Measurements from ENCODE around the gene GFPT1.
"Not testable (repeated sequence)": the region's sequence is repeated elsewhere in the genome, so short reads cannot be mapped to it uniquely, and the experiment has no call there.

GFPT1 gene

DNA sequence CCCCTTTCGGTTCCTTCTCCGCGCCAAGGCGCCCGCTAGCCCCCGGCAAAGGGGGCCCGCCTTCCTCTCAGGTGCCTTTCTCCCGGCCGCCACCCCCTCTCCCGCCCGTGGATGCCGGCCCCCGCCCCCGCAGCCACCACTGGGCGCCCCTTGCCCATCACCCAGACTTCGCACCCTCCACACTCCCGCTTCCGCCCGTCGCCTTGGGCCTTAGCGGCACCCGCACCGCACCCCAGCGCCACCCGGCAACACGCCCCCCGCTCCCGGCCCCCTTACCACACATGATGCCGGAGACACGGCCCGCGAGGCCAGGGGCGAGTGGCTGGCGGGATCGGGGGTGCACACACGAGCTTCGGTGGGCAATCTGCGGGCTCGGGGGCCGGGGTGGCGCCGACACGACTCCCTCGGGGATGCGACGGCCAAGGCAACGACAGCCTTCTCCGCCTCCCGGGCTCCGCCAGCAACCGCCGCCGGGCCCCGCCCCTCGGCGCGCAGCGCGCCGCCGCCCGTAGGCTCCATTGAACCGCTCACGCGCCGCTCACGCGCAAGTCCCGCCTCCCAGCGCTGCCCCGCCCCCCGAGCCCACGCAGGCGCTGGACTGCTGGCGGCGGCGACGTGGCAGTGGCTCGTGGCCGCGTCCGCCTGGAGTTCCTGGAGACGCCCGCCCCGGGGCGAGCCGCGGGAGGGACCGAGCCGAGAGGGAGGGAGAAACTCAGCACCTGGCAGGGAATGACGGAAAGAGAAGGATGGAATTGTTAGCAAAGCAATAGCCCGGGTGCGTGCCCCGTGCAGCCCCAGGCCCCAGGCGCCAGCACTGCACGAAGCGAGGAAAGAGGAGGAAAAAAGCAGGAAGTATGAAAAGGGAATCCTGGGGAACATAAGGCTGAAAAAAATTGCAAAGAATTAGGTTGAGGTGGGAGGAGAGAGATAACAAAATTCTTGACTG is at the start of gene GFPT1:
TSS of gene GFPT1 (minus strand) at position 439 of the 946 bp plus-strand sequence. CDS start at position 283, 156 bp downstream.
- no peak for FAIRE-seq

DNA sequence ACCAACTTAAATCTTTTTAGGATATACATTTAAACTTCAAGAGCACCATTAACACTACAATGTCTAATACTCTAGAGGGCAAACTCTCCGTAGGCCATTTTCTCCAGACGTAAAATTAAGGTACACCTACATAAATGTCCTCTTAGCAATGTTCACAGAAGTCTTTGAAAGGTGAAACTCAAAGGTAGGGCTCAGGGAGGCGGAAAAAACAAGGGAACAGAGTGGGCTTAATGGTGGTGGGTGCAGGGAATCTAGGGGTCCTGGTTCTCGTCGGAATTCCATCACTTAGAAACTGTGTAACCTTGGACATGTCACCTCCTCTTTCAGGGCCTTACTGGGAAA is 49.5 kb upstream of the GFPT1 start:
- FAIRE-seq, result no peak

DNA sequence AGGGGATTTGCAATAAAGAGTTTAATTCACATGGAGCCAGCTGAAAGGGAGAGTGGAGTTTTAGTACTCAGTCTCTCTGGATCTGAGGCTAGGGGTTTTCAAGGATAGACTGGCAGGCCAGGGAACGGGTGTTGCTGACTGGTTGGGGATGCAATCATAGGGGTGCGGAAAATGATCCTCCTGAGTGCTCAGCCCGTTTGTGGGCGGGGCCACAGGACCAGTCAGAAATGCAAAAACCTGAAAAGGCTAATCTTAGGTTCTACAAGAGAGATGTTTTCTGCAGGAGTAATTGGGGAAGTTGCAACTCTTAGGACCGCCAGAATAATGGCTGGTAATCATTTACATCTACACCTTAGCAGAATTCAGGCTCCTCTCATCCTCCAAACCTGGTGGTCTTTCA is 47.7 kb upstream of the GFPT1 start:
- FAIRE-seq, result no peak

DNA sequence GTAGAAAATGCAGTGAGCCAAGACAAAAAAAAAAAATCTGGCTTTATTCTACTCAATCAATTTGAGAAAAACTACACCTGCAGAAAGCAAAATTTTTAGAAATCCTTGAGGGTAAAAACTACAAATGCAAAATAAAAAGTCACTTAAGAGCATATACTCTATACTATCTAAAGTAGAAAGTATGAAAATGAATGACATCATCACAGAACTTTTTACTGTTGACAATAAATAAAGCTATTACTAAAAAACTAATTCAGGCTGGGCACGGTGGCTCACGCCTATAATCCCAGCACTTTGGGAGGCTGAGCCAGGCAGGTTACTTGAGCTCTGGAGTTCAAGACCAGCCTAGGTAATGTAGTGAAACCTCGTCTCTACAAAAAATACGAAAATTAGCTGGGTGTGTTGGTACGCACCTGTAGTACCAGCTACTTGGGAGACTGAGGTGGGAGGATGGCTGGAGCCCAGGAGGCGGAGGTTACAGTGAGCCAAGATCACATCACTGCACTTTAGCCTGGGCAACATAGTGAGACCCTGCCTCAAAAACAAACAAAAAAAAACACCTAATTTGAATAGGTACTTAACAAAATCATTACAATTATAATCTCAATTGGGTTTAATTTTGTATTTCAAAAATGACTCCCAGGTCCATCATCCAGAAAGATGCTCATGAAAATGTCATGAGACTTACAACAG is 42.6 kb upstream of the GFPT1 start:
- no peak for FAIRE-seq

DNA sequence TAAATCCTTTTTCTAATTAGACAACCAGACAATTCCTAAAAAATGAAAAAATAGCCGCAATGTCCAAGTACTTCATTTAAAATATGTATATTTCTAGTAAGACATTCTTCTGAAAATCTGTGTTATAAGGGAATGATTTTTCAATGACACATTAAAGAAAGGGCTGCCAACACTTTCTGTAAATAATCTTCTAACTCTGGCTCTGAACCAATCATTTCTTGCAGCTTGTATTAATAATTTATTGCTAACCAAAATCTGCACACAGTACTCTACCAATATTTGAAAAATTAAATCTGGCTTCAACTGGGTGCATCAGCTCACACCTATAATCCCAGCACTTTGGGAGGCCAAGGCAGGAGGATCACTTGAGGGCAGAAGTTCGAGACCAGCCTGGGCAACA is 42.0 kb upstream of the GFPT1 start:
- no peak for FAIRE-seq

DNA sequence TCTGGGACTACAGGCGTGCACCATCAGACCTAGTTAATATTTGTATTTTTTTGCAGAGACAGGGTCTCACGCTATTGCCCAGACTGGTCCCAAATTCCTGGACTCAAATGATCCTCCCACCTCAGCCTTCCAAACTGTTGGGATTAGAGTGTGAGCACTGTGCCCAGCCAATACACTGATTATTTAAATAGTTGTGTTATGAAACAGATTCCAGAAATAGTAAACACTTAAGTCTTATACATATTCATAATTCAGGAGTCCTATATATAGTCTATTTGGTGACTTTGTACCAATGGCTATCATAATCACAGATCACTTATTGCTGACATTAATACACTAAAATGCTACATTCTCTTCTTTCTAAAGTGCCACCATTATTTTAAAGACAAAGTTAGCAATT is 37.4 kb upstream of the GFPT1 start:
- no peak for FAIRE-seq

DNA sequence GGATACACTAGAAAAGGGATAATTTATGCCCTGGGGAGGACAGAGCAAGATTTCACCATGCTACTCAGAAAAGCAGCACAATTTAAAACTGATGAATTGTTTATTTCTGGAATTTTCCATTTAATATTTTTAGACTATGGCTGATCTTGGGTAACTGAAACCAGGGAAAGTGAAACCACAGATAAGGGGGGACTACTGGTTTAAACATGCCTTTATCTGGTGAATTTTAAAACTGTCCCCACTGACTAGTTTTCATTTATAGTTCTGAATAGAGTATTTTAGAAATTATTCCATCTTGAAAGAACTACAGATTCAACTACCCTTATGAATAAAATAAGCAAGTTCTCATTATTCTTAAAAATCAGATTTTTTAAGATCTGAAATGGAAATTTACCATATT is 35.2 kb upstream of the GFPT1 start:
- FAIRE-seq, result peak; percentile 73

DNA sequence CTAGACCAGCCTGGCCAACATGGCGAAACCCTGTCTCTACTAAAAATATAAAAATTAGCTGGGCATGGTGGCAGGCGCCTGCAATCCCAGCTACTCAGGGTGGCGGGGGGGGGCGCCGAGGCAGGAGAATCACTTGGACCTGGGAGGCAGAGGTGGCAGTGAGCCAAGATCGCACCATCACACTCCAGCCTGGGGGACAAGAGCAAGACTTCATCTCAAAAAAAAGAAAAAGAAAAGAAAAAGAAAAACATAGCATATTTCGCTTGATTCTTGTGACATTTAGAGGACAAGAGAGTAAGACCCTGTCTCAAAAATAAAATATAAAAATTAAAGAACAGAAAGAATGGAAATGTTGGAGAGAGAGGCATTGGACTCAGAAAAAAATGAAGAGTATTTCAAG is 32.1 kb upstream of the GFPT1 start:
- not testable (repeated sequence) for FAIRE-seq

DNA sequence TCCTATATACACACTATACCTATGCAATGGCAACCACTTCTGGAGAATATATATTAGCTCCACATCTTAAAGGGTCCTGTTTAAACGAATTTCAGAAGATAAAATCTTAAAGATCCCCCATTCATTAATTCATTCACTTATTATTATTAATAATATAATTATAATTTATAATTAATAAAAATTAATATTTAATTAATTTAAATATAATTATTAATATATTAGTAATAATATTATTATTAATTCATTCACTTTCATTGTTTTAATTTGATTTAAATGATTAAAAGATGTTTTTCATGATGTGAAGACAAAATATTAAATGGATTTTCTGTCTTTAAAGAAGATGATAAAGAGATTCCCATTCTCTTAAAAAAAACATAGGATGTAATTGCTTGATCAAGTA is 29.1 kb upstream of the GFPT1 start:
- FAIRE-seq, result peak; percentile 97

DNA sequence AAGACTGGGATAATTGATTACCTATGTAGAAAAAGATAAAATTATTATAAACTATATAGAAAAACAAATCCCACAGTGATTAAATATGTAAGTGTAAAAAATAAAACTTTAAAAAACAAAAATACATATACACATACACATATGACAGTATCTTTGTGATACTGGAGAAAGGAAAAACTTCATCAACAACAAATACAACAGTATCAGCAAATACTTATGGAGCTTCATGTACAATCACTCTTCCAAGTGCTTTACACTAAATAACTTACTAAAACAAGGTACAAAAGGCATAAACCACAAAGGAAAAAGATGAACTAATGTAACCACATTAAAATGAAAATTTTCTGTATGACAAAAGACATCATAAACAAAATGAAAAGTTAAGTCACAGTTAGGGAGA is 24.1 kb upstream of the GFPT1 start:
- no peak for FAIRE-seq

DNA sequence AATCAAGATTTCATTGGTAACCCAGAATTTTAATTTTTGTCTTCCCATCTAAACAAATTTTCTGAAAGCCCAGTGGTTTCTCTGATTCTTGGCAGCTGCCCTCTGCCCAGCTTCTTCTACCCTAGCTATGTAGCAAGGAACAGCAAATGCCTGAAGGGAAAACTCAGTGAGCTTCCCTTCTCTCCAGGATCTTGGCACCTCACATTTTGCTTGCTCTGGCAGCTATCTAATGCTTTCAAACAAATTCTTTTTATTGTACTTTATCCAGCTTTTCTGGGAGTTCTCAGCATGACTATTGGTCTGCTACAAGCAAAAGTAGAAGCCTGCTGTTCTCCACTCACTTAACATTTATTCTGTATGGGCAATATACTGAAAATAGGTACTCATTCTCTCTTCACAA is 18.3 kb upstream of the GFPT1 start:
- FAIRE-seq, result no peak

DNA sequence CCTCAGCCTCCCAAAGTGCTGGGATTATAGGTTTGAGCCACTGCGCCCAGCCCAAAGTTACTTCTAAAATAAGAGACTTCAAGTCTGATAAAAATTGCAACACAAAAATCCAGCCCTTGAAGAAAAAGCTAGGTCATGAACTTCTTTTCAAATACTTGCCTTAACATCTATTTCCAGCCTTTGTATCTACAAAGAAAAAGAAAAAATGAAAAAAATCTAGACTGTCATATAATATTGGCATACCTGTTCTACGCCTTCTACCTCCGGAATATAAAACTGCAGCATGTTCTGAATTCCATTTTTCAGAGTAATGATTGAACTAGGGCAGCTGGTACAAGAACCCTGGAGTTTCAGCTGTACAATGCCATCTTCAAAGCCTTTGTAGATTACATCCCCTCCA is 13.1 kb upstream of the GFPT1 start:
- no peak for FAIRE-seq

DNA sequence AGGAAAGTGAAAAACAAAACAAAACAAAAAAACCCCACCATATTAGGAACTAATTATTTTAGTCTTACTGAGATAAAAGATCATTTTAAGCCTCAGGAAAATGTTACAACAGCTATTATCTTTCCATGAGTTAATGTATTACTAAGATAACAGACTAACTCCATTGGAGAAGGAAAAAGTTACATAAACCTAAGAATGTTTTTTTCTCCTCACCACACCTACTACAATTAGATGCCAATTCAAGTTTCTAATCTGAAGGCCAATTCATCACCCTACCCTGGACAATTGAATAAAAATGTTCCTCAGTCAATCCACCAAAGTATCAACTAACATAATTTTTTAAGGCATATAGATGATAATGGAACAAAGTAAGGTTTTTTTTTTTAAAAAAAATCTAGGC is 10.2 kb upstream of the GFPT1 start:
- FAIRE-seq, result no peak

DNA sequence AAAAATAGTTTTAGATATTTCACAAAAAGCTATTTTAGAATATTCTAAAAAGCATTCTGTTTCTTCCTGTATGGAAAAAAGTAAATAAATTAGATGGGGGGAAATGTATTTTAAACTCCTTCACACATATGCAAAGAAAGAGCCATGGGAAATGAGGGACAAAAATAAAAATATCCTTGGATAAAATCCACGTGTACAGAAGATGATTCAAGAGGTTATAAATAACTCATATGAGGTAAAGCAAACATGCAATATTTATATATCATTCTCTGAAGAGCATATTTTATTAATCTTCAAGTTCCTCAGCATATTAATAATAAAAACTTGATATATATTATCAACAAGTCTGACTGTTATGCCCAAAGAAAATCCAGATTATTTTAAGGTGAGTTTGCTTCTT is 8.8 kb upstream of the GFPT1 start:
- no peak for FAIRE-seq

DNA sequence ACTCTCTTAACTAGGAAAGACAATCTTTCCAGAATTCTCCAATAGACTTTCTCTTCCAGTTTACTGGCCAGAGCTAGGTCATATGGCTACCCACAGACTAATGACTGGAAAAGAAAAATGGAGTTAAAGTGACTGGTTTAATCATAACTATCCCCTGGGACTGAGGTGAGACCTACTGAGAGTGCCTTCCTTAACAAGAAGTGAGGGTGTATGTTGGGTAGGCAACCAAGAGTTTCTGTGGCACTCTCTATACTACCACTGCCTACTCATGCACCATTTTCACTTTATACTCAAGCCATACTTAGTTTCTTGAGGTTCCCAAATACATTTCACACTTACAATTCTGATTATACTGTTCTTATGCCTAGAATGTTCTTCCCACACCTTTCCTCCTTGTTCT is 6.9 kb upstream of the GFPT1 start:
- FAIRE-seq, result no peak

DNA sequence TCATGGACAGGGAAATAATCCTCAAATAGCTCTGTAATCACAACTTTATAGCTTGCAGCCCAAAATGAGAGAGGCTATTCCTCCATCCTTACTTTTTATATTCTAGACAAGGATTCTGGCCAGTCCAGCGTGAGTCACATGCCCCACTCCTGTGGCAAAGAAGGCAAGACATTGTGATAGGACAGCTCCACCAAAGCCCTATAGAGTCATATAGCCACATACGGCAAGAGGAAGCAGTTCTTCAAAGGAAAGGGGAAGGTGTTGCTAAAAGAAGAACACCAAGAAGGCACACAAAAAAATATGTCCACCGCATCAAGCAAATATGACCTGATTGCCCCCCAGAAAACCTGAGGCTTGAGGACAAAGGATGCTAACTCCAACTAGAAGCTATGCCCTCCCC is 3.4 kb upstream of the GFPT1 start:
- no peak for FAIRE-seq

DNA sequence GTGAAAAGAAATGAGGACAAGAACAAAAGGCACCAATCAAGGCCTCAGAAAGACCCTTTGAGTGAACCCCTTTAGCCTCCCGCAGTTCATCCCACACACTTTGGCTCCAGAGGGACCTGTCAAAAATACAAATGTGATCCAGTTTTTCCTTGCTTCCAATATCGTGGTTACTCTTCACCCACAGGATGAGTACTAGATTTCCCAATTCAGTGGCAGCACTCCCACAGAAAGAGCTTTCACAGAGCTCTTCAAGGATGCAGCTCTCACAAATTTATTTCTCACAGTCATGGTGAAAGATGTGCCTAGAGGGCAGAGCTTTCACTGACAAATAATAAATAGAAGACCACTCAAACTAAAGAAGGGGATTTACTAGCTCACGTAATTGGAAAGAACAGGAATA is 3.0 kb upstream of the GFPT1 start:
- no peak for FAIRE-seq

DNA sequence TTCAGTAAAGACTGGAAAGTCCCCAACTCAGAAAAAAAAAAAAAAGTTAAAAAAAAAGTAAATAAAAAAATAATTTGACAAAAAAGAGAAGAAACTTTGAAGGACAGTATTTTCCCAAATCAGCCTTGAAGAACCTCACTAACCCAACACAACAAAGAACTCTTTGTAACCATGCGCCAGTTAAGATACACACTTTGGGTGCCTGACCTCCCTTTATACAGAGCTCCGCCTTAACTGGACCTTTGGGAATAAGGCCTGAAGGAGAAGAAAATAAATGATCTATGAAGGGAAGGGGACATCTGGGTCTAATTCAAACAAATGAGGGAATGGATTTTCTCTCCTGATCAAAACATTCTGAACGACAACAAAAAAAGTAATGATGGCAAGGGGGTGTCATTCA is 2.2 kb upstream of the GFPT1 start:
- no peak for FAIRE-seq

DNA sequence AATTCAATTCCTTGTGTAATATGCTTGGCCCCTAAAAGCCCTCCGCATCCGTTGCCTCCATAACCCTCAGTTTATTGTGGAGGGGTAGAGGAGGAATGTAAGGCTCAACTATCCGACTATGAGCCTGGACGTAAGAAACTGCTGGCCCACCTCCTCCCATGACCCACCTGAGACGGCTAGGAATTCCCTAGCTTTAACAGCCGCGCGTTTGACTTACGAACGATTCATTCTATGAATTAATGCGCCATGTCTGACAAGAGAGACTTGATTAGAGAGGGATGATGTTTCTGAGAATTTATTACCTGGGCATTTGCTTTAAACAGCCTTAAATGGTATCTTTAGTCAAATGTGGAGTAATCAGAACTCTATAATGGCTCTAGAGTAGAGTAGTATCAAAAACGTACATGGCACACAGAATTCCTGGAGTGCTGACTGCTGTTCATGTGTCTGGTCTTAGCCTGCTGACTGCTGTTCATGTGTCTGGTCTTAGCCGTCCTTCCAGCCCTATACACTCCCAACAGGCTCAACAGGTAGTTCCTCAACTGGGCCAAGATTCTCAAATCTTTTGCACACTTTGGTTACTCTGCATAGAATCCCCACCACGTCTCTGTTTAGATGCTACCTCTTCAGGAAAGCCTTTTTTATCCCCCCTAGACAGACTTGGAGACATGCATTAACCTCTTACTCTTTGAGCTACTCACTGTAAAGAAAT is 899 bp upstream of the GFPT1 start:
- no peak for FAIRE-seq

DNA sequence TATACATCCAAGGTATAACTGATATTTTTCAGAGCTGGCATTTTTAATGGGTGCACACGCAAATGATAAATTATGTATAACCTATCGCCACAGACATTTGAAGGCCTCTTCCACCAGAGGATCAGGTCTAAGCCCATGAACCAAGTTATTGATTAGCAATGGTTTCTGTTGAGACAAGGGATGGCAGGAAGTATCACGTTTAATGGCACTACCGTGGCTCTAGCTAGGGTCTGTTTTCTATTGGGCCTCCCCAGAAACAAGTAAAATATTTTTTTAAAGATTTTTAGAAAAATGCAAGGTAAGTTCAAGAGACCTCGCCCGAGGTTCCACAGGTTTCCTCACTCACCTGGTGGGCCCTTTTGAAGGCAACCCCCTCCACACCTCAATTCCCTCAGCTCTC is 667 bp downstream of the GFPT1 start:
- no peak for FAIRE-seq

DNA sequence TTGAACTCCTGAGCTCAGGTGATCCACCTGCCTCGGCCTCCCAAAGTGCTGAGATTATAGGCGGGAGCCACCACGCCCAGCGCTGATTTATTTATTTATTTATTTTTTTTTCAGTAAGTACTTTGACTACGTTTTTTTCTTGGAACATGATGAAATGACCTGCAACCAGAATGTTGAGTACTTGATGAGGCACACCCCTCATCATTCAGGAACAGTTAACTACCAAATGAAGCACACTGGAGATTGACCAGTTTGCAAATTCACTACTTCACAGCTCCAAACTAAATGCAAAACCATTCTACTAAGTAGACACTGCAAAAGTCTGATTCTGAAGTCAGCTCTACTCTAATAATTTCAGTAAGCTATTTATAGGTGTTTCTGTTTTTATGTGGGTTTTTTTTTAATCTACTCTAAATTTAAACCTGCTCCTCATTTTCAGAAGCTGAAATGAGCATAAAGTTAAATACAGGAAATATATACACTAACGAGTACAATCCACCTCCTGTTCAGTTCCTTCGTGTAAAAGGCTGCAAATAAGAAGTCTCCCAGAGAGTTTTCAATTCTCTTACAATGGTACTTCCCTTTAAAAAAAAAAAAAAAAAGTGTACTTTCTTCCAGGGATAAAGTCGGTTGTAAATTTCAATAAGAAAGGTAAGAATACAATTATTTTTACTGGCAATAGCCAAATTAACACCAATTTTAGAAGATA is 1.4 kb downstream of the GFPT1 start:
- no peak for FAIRE-seq

DNA sequence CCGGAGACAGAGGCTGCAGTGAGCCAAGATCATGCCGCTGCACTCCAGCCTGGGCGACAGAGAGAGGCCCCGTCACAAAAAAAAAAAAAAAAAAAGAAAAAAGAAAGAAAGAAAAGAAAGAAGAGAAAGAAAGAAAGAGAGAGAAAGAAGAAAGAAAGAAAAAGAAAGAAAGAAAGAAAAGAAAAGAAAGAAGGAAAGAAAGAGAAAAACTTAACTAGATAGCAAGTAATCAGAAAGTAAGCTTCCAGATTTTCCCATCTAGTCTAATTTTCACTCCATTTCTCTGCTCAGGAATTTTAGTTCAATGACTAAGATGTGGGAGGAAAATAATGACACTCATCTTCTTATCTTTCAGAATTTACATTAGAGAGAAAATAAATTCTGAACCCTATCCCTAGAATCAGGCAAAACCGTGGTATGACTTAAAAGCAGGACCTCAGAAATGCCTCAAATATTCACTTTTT is 2.4 kb downstream of the GFPT1 start:
- no peak for FAIRE-seq

DNA sequence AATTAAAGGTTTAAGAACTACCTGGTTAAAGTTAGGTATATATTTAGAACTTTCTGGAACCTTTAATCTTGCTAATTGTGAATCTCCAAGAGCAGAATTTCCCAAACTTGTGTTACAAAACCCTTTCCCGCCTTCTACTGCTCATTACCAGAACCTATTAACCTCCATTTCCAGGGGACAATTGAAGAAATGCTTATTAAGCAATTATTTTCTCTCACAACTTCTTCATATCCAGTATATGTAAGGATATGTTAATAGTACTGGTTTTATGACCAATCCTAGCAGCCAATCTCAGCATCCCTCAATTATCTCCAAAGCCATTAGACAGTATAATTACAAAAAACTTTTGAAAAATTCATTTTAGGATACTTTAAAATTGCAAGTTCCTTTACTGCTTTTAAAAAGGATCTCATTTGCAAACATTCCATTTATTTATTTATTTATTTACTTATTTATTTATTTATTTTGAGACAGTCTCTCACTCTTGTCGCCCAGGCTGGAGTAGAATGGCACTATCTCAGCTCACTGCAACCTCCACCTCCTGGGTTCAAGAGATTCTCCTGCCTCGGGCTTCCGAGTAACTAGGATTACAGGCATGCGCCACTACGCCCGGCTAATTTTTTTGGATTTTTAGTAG is 3.7 kb downstream of the GFPT1 start:
- FAIRE-seq, result no peak

Data from G401.6 (cell line).